ENCODE measurements around the gene CTXN1. TPM values are rescaled to one million over a fixed set of nuclear protein-coding genes. Genes with fewer than 3 reads are reported as not detected.
"Not testable (repeated sequence)": the region's sequence is repeated elsewhere in the genome, so short reads cannot be mapped to it uniquely, and the experiment has no call there.

The CTXN1 gene
- total RNA-seq, 8 experiments from 2014 or later = 0.87 to 29.6 (median 9.1) TPM

- in situ Hi-C loops (cut with MboI; ENCODE audit: low pct_unique_long_range_greater_than_20kb in 2 of 9, low sequenced_read_pairs in 9 of 9, unreplicated experiment in 9 of 9) = no loop called here
- H3K27ac ChIP-seq = peak overlapping the region; percentile 31 to 79
- H3K4me3 ChIP-seq = peak overlapping the region; percentile 62 to 83 (median 80)
- peaks cover 16 to 28% of the 10 kb centered on the region in 2 donors for H3K4me1 ChIP-seq (replicated peaks in 1 of 2)
- 0 to 25% (median 0%) methylated on average over 1 to 7 of the region's 17 CpGs; no CpG with 5 or more reads in 7 of the 10 experiments for WGBS, 10 experiments
- ATAC-seq (replicated peaks in 6 of 8) = no peak
Measured at GRCh38 chr19:7921302-7921966, 4.5 kb downstream of the CTXN1 start.

DNA sequence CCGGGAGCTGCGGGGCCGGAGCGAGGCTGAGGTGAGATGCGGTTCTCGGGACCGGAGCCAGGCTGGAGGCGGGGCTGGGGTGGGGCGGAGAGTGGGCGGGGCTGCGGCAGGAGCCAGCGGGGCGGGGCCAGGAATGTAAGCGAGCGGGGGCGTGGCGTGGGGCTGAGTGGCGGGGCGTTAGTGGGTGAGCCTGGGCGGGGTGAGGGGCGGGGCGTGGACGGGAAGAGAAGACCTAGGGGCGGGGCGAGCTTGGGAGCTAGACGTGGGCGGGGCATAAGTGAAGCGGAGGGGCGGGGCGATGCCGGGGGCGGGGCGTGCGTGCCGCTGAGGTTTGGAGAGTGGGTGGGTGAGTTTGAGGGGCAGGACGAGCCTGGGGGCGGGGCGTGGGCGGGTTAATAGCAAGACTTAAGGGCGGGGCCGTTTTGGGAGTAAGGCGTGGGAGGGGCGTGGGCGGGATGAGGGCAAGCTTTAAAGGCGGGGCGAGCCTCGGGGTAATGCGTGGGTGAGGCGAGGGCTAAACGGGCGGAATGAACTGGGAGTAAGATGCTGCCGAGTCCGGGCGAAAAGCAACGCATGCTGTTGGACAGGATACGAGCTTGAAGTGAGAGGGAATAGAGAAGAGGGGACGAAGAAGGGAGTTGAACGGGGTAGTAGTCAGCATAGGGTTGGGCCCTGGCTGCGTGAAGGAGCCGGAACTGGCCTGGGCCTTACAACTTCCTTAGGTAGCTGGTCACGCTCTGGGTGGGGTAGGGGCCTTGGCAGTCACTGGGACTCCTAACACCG is 5.2 kb downstream of the CTXN1 start:
- ATAC-seq (replicated peaks in 6 of 8) = peak; percentile 17 to 57 (median 34)
- peak overlapping the region; percentile 85 to 94 for H3K27ac ChIP-seq
- in situ Hi-C loops (cut with MboI; ENCODE audit: low pct_unique_long_range_greater_than_20kb in 2 of 9, low sequenced_read_pairs in 9 of 9, unreplicated experiment in 9 of 9) = no loop called here
- H3K4me3 ChIP-seq = peak overlapping the region; percentile 62 to 83 (median 80)
- 0 to 40% (median 10%) methylated on average over 1 to 3 of the region's 62 CpGs; no CpG with 5 or more reads in 5 of the 10 experiments for WGBS, 10 experiments
- H3K4me1 ChIP-seq (replicated peaks in 1 of 2) = peaks cover 19 to 32% of the 10 kb centered on the region in 2 donors

DNA sequence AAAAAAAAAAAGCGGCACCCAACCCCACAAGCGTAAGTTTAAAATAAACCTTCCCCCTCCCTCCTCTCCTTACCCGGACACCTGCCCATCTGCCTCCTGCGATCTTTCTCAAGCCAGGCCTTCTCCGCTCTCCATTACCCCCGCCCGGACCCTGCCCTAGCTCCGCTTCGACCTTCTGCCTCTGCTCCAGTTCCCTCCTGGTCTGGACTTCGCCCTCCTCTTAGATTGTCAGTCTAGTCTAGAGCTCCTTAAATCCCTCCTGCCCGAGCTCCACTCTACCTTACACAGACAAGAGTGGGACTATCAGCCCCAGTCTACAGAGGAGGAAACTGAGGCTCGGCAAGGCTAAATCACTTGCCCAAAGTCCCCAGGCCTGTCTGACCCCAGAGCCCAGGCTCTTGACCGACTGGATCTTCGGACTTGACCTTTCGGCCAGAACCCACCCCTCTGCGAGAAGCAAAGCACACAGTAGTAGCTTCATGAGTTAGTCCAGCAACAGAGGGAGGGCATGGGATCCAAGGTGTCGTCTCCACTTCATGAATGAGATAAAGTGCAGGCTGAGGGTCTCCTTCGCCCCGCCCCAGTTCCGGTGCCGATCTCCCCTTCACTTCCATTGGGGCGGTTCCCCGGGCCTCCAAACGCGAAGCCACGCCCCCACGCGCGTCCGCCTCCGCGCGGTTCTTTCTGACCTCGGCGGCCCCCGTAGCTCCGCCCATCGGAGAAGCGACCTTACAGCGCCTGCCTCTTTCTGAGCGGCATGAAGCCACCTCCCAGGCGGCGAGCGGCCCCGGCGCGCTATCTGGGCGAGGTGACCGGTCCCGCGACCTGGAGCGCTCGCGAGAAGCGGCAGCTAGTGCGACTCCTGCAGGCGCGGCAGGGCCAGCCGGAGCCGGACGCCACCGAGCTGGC is 6.1 kb downstream of the CTXN1 start, which contains the start of gene SNAPC2:
Gene SNAPC2, plus strand, starts transcription at position 729 of the 909 bp plus-strand sequence. Its CDS starts 29 bp downstream, at position 758.
- in situ Hi-C loops (cut with MboI; ENCODE audit: low pct_unique_long_range_greater_than_20kb in 2 of 9, low sequenced_read_pairs in 9 of 9, unreplicated experiment in 9 of 9) = no loop called here
- WGBS, 10 experiments = 0 to 80% (median 38%) methylated on average over 1 to 4 of the region's 62 CpGs; no CpG with 5 or more reads in 4 of the 10 experiments
- Histone ChIP-seq H3K4me3 (peak within 1 kb of the TSS; percentile 62 to 83 (median 80)), H3K27ac (peak within 1 kb of the TSS; percentile 85 to 94), H3K4me1 (replicated peaks in 1 of 2) (peaks cover 19 to 34% of the 10 kb centered on the region in 2 donors)
- ATAC-seq (replicated peaks in 6 of 8) = peak; percentile 53 to 71 (median 62)

- Histone ChIP-seq H3K4me1 (replicated peaks in 1 of 2) (peaks cover 19 to 31% of the 10 kb centered on the region in 2 donors), H3K4me3 (no peak overlapping the region), H3K27ac (no peak overlapping the region)
- ATAC-seq (replicated peaks in 6 of 8) = no peak
- in situ Hi-C loops (cut with MboI; ENCODE audit: low pct_unique_long_range_greater_than_20kb in 2 of 9, low sequenced_read_pairs in 9 of 9, unreplicated experiment in 9 of 9) = no loop called here
- 20 to 98% (median 81%) methylated on average over 4 to 16 of the region's 42 CpGs; no CpG with 5 or more reads in 3 of the 10 experiments for WGBS, 10 experiments
Measured at GRCh38 chr19:7918615-7919421, 7.1 kb downstream of the CTXN1 start.

DNA sequence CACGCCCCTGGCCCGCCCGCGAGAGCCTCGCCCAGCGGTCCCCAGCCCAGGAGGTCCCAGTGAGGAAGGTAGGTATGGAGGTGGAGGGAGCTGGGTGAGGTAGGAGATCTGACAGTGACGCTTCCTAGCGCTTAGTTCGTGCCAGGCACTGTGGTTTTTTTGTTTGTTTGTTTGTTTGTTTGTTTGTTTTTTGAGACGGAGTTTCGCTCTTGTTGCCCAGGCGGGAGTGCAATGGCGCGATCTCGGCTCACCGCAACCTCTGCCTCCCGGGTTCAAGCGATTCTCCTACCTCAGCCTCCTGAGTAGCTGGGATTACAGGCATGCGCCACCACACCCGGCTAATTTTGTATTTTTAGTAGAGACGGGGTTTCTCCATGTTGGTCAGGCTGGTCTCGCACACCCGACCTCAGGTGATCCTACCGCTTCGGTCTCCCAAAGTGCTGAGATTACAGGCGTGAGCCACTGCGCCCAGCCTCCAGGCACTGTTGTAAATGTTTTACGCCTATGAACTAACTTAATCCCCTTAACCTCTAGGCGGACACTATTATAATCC is 7.8 kb downstream of the CTXN1 start:
- WGBS, 10 experiments = 10 to 86% (median 61%) methylated on average over 1 to 8 of the region's 29 CpGs; no CpG with 5 or more reads in 4 of the 10 experiments
- in situ Hi-C loops (cut with MboI; ENCODE audit: low pct_unique_long_range_greater_than_20kb in 2 of 9, low sequenced_read_pairs in 9 of 9, unreplicated experiment in 9 of 9); H3K27ac ChIP-seq; ATAC-seq (replicated peaks in 6 of 8): not testable (repeated sequence)
- Histone ChIP-seq H3K4me3 (peak overlapping the region in 4 of 5 donors; percentile 15 to 30 (median 26)), H3K4me1 (replicated peaks in 1 of 2) (peaks cover 19 to 31% of the 10 kb centered on the region in 2 donors)

GRCh38 chr19:7917267-7918061 is 8.5 kb downstream of the CTXN1 start:
- no peak overlapping the region for H3K27ac ChIP-seq
- 1 to 20% methylated on average over 1 to 26 of the region's 71 CpGs; no CpG with 5 or more reads in 8 of the 10 experiments for WGBS, 10 experiments
- in situ Hi-C loops (cut with MboI; ENCODE audit: low pct_unique_long_range_greater_than_20kb in 2 of 9, low sequenced_read_pairs in 9 of 9, unreplicated experiment in 9 of 9) = no loop called here
- H3K4me3 ChIP-seq = peak overlapping the region; percentile 2 to 30 (median 23)
- peaks cover 19 to 31% of the 10 kb centered on the region in 2 donors for H3K4me1 ChIP-seq (replicated peaks in 1 of 2)
- peak; percentile 10 to 48 (median 38) for ATAC-seq (replicated peaks in 6 of 8)

DNA sequence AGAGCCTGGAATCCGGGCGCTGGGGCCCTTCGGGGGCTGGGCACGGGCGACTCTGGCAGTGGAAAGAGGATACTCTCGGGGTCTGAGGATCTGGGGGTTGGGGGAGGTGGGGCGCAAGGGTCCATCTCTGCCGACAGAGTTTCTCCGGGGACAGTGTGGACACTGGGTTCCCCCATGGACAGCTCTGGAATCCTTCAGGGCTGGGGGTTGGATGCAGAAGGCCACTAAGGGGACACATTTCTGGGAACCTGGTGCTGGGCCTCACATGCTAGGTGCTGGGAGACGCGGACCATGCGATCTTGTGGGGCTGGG is 9.0 kb downstream of the CTXN1 start:
- in situ Hi-C loops (cut with MboI; ENCODE audit: low pct_unique_long_range_greater_than_20kb in 2 of 9, low sequenced_read_pairs in 9 of 9, unreplicated experiment in 9 of 9) = no loop called here
- H3K4me3 ChIP-seq = peak overlapping the region in 3 of 5 donors; percentile 18 to 30 (median 28)
- no peak overlapping the region for H3K27ac ChIP-seq
- no CpG with 5 or more reads among the region's 12 CpGs for WGBS, 10 experiments
- ATAC-seq (replicated peaks in 6 of 8) = no peak
- H3K4me1 ChIP-seq (replicated peaks in 1 of 2) = peaks cover 17 to 31% of the 10 kb centered on the region in 2 donors

DNA sequence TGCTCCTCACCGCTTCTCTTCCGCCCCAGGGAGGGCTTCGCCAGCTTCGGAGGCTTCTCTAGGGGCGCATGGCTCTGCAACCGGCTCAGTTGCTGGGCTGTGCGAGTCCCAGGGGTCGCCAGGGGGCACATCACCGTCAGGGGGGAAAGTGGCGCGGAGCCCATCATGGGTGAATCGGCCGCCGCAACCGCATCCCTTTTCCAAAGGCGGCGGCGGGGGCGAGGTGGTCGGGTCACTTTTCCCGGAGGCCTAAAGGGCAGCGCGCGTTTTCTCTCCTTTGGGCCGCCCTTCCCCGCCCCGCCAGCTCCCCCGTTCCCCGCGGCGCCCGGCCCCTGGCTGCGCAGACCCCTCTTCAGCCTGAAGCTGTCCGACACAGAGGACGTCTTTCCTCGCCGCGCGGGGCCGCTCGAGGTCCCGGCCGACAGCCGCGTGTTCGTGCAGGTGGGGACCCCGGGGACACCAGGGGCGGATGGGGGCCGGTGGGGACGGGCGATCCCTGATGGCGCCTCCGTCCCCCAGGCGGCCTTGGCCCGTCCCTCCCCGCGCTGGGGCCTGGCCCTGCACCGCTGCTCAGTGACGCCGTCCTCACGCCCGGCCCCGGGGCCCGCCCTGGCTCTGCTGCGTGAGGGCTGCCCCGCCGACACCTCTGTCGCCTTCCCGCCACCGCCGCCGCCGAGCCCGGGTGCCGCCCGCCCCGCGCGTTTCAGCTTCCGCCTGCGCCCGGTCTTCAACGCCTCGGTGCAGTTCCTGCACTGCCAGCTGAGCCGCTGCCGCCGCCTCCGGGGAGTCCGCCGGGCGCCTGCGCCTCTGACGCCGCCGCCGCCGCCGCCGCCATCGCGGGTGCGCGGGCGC is 9.6 kb downstream of the CTXN1 start:
- Histone ChIP-seq H3K4me1 (replicated peaks in 1 of 2) (peaks cover 11 to 25% of the 10 kb centered on the region in 2 donors), H3K4me3 (peak overlapping the region in 4 of 5 donors; percentile 2 to 30 (median 23)), H3K27ac (no peak overlapping the region)
- ATAC-seq (replicated peaks in 6 of 8) = peak in 3 of 8 experiments; percentile 1 to 8 (median 7)
- in situ Hi-C loops (cut with MboI; ENCODE audit: low pct_unique_long_range_greater_than_20kb in 2 of 9, low sequenced_read_pairs in 9 of 9, unreplicated experiment in 9 of 9) = no loop called here
- 0% methylated on average over 2 of the region's 104 CpGs; no CpG with 5 or more reads in 9 of the 10 experiments for WGBS, 10 experiments

GRCh38 chr19:7915250-7916102 is 10.5 kb downstream of the CTXN1 start:
- Histone ChIP-seq H3K4me1 (replicated peaks in 1 of 2) (peaks cover 11 to 24% of the 10 kb centered on the region in 2 donors), H3K4me3 (peak overlapping the region in 3 of 5 donors; percentile 18 to 30 (median 28)), H3K27ac (no peak overlapping the region)
- no peak for ATAC-seq (replicated peaks in 6 of 8)
- in situ Hi-C loops (cut with MboI; ENCODE audit: low pct_unique_long_range_greater_than_20kb in 2 of 9, low sequenced_read_pairs in 9 of 9, unreplicated experiment in 9 of 9) = no loop called here
- 0 to 76% (median 45%) methylated on average over 2 to 13 of the region's 24 CpGs; no CpG with 5 or more reads in 4 of the 10 experiments for WGBS, 10 experiments

- WGBS, 10 experiments = 70 to 100% (median 100%) methylated on average over 1 to 2 of the region's 12 CpGs; no CpG with 5 or more reads in 6 of the 10 experiments
- Histone ChIP-seq H3K27ac (no peak within 1 kb of the TSS), H3K4me3 (no peak within 1 kb of the TSS), H3K4me1 (replicated peaks in 1 of 2) (peaks cover 9 to 23% of the 10 kb centered on the region in 2 donors)
- in situ Hi-C loops (cut with MboI; ENCODE audit: low pct_unique_long_range_greater_than_20kb in 2 of 9, low sequenced_read_pairs in 9 of 9, unreplicated experiment in 9 of 9) = no loop called here
- no peak for ATAC-seq (replicated peaks in 6 of 8)
Measured at GRCh38 chr19:7914598-7915045, 11.3 kb downstream of the CTXN1 start, which contains the start of gene TGFBR3L. TSS of gene TGFBR3L (plus strand) at chr19:7914830.

Data from motor neuron (in vitro differentiated cells).